HG02981 (cell line): ENCODE data around the gene LRRC56.

Experiments
- ATAC-seq: cut with Tn5 transposase; IDR thresholded peaks from one replicate; pipeline ENCODE4 v1.9.1; 2021; ENCODE audit warnings: mild to moderate bottlenecking, moderate library complexity; ENCODE audit not compliant: unreplicated experiment

Gene LRRC56

GRCh38 chr11:592501-592900 is 55.2 kb downstream of the LRRC56 start:
- ATAC-seq = no peak

GRCh38 chr11:592918-593317 is 55.6 kb downstream of the LRRC56 start:
- no peak for ATAC-seq

- ATAC-seq = no peak
These were observed 56.0 kb downstream of the LRRC56 start for GRCh38 chr11:593347-593746.

- no peak for ATAC-seq
These were observed 58.1 kb downstream of the LRRC56 start for GRCh38 chr11:595400-595799.

GRCh38 chr11:596374-596773 is 59.0 kb downstream of the LRRC56 start:
- ATAC-seq = no peak

GRCh38 chr11:597166-597725 is 59.9 kb downstream of the LRRC56 start:
- no peak for ATAC-seq

- no peak for ATAC-seq
These were observed 60.8 kb downstream of the LRRC56 start for GRCh38 chr11:598005-598680.

- no peak for ATAC-seq
These were observed 64.4 kb downstream of the LRRC56 start for GRCh38 chr11:601573-602245.

GRCh38 chr11:603154-603553 is 65.8 kb downstream of the LRRC56 start:
- ATAC-seq = no peak
